Activated naive CD8-positive, alpha-beta T cell (primary cell): Measurements from ENCODE around the gene A2M.

Source experiments
- H3K27ac Mint-ChIP-seq: one replicate; pipeline ENCODE4 v1.8.0; 2021; ENCODE audit warnings: mixed read lengths
- H3K27me3 Mint-ChIP-seq: one replicate; pipeline ENCODE4 v1.8.0; 2021; ENCODE audit warnings: mixed read lengths
- H3K36me3 Mint-ChIP-seq: one replicate; pipeline ENCODE4 v1.8.0; 2021; ENCODE audit warnings: mixed read lengths
- H3K4me1 Mint-ChIP-seq: one replicate; pipeline ENCODE4 v1.8.0; 2021; ENCODE audit warnings: low read depth, mixed read lengths
- H3K4me3 Mint-ChIP-seq: one replicate; pipeline ENCODE4 v1.8.0; 2021; ENCODE audit warnings: mild to moderate bottlenecking, mixed read lengths
- H3K9me3 Mint-ChIP-seq: one replicate; pipeline ENCODE4 v1.8.0; 2021; ENCODE audit warnings: low read depth, mixed read lengths

A2M gene

GRCh38 chr12:9096563-9097176 lies 19.0 kb downstream of the A2M start:
- no peaks in the 10 kb centered on the region for H3K27me3 Mint-ChIP-seq
- no peaks in the 10 kb centered on the region for H3K9me3 Mint-ChIP-seq
- H3K4me3 Mint-ChIP-seq = no peak overlapping the region
- H3K4me1 Mint-ChIP-seq = no peaks in the 10 kb centered on the region
- H3K36me3 Mint-ChIP-seq = no peaks in the 10 kb centered on the region
- H3K27ac Mint-ChIP-seq = no peak overlapping the region

- Mint-ChIP-seq H3K36me3 (no peaks in the 10 kb centered on the region), H3K9me3 (no peaks in the 10 kb centered on the region), H3K4me3 (no peak overlapping the region)
These were observed 20.4 kb downstream of the A2M start for GRCh38 chr12:9095322-9095721.

GRCh38 chr12:9094512-9095206 lies 21.1 kb downstream of the A2M start:
- no peak overlapping the region for H3K4me3 Mint-ChIP-seq
- no peaks in the 10 kb centered on the region for H3K36me3 Mint-ChIP-seq
- H3K27ac Mint-ChIP-seq = no peak overlapping the region
- no peaks in the 10 kb centered on the region for H3K27me3 Mint-ChIP-seq
- H3K9me3 Mint-ChIP-seq = no peaks in the 10 kb centered on the region
- no peaks in the 10 kb centered on the region for H3K4me1 Mint-ChIP-seq

More at GRCh38 chr12:9095322-9095721, 20.4 kb downstream of the A2M start:
- H3K4me1 Mint-ChIP-seq = no peaks in the 10 kb centered on the region
- no peaks in the 10 kb centered on the region for H3K27me3 Mint-ChIP-seq
- no peak overlapping the region for H3K27ac Mint-ChIP-seq

- no peaks in the 10 kb centered on the region for H3K27me3 Mint-ChIP-seq
- H3K9me3 Mint-ChIP-seq = no peaks in the 10 kb centered on the region
- H3K4me3 Mint-ChIP-seq = no peak overlapping the region
- H3K4me1 Mint-ChIP-seq = no peaks in the 10 kb centered on the region
- H3K27ac Mint-ChIP-seq = no peak overlapping the region
- H3K36me3 Mint-ChIP-seq = no peaks in the 10 kb centered on the region
These were observed 23.7 kb downstream of the A2M start for GRCh38 chr12:9091891-9092598.

GRCh38 chr12:9090220-9090619 lies 25.5 kb downstream of the A2M start:
- Mint-ChIP-seq H3K36me3 (no peaks in the 10 kb centered on the region), H3K4me1 (no peaks in the 10 kb centered on the region), H3K4me3 (no peak overlapping the region), H3K9me3 (no peaks in the 10 kb centered on the region), H3K27ac (no peak overlapping the region), H3K27me3 (no peaks in the 10 kb centered on the region)

- Mint-ChIP-seq H3K36me3 (peaks cover 8% of the 10 kb centered on the region), H3K27ac (no peak overlapping the region), H3K4me3 (no peak overlapping the region), H3K4me1 (no peaks in the 10 kb centered on the region), H3K27me3 (no peaks in the 10 kb centered on the region), H3K9me3 (peaks cover 14% of the 10 kb centered on the region)
These were observed 28.5 kb downstream of the A2M start for GRCh38 chr12:9087087-9087835.

- Mint-ChIP-seq H3K4me3 (no peak overlapping the region), H3K9me3 (peaks cover 14% of the 10 kb centered on the region), H3K36me3 (peaks cover 13% of the 10 kb centered on the region), H3K27ac (no peak overlapping the region), H3K27me3 (peaks cover 3% of the 10 kb centered on the region), H3K4me1 (no peaks in the 10 kb centered on the region)
These were observed 29.6 kb downstream of the A2M start for GRCh38 chr12:9086087-9086486.

- peaks cover 14% of the 10 kb centered on the region for H3K9me3 Mint-ChIP-seq
- H3K27me3 Mint-ChIP-seq = peaks cover 3% of the 10 kb centered on the region
- H3K27ac Mint-ChIP-seq = no peak overlapping the region
- no peak overlapping the region for H3K4me3 Mint-ChIP-seq
- no peaks in the 10 kb centered on the region for H3K4me1 Mint-ChIP-seq
- peaks cover 17% of the 10 kb centered on the region for H3K36me3 Mint-ChIP-seq
These were observed 31.3 kb downstream of the A2M start for GRCh38 chr12:9084417-9084816.

GRCh38 chr12:9083793-9084192 lies 31.9 kb downstream of the A2M start:
- Mint-ChIP-seq H3K36me3 (peaks cover 17% of the 10 kb centered on the region), H3K27ac (no peak overlapping the region), H3K4me1 (no peaks in the 10 kb centered on the region), H3K27me3 (peaks cover 3% of the 10 kb centered on the region), H3K4me3 (no peak overlapping the region), H3K9me3 (peaks cover 14% of the 10 kb centered on the region)

- no peak overlapping the region for H3K27ac Mint-ChIP-seq
- H3K36me3 Mint-ChIP-seq = peaks cover 17% of the 10 kb centered on the region
These were observed 33.9 kb downstream of the A2M start for GRCh38 chr12:9081667-9082427.

GRCh38 chr12:9079883-9080675 lies 35.6 kb downstream of the A2M start:
- Mint-ChIP-seq H3K4me3 (no peak overlapping the region), H3K9me3 (peaks cover 14% of the 10 kb centered on the region)

More at GRCh38 chr12:9081667-9082427, 33.9 kb downstream of the A2M start:
- H3K27me3 Mint-ChIP-seq = peaks cover 3% of the 10 kb centered on the region
- H3K4me1 Mint-ChIP-seq = no peaks in the 10 kb centered on the region
- H3K4me3 Mint-ChIP-seq = no peak overlapping the region
- peaks cover 14% of the 10 kb centered on the region for H3K9me3 Mint-ChIP-seq

GRCh38 chr12:9079082-9079481 lies 36.6 kb downstream of the A2M start:
- Mint-ChIP-seq H3K4me1 (no peaks in the 10 kb centered on the region), H3K36me3 (peaks cover 18% of the 10 kb centered on the region), H3K9me3 (peaks cover 7% of the 10 kb centered on the region), H3K27ac (no peak overlapping the region), H3K4me3 (no peak overlapping the region), H3K27me3 (peaks cover 3% of the 10 kb centered on the region)

More at GRCh38 chr12:9079883-9080675, 35.6 kb downstream of the A2M start:
- H3K27ac Mint-ChIP-seq = no peak overlapping the region
- H3K36me3 Mint-ChIP-seq = peaks cover 18% of the 10 kb centered on the region
- H3K27me3 Mint-ChIP-seq = peaks cover 3% of the 10 kb centered on the region
- no peaks in the 10 kb centered on the region for H3K4me1 Mint-ChIP-seq

GRCh38 chr12:9077152-9078031 lies 38.3 kb downstream of the A2M start:
- Mint-ChIP-seq H3K4me1 (no peaks in the 10 kb centered on the region), H3K36me3 (peaks cover 11% of the 10 kb centered on the region)

More at GRCh38 chr12:9077152-9078031, 38.3 kb downstream of the A2M start:
- Mint-ChIP-seq H3K27me3 (peaks cover 3% of the 10 kb centered on the region), H3K27ac (no peak overlapping the region), H3K4me3 (no peak overlapping the region), H3K9me3 (no peaks in the 10 kb centered on the region)
